Stimulated activated CD4-positive, alpha-beta T cell treated with anti-CD3 and anti-CD28 coated beads, Interleukin-4, amount 100 ng/mL, for 1 hour (primary cell): Measurements from ENCODE around the gene AGO3.
"Not testable (repeated sequence)": the region's sequence is repeated elsewhere in the genome, so short reads cannot be mapped to it uniquely, and the experiment has no call there.

ENCODE experiments used
- DNase-seq: peaks from one replicate; pipeline ENCODE4 v3.0.0-alpha.2; 2020

The AGO3 gene

GRCh38 chr1:35930593-35931445, at the start of gene AGO3:
AGO3 (plus strand) TSS chr1:35931105; CDS start chr1:35931427, 322 bp downstream.
- peak; percentile 88 for DNase-seq

- no peak for DNase-seq
These were observed 49.0 kb upstream of the AGO3 start for GRCh38 chr1:35881850-35882273.

GRCh38 chr1:35882586-35882944, 48.3 kb upstream of the AGO3 start:
- DNase-seq: no peak

GRCh38 chr1:35882945-35883634, 47.8 kb upstream of the AGO3 start, which contains the start of gene AGO1:
AGO1 (plus strand) TSS chr1:35883209; CDS start chr1:35883422, 213 bp downstream.
- DNase-seq: peak; percentile 97

- peak; percentile 57 for DNase-seq
These were observed 47.2 kb upstream of the AGO3 start for GRCh38 chr1:35883635-35884101.

- no peak for DNase-seq
These were observed 46.0 kb upstream of the AGO3 start for GRCh38 chr1:35884934-35885333.

- no peak for DNase-seq
These were observed 44.8 kb upstream of the AGO3 start for GRCh38 chr1:35885961-35886558.

- no peak for DNase-seq
These were observed 44.1 kb upstream of the AGO3 start for GRCh38 chr1:35886577-35887431.

- no peak for DNase-seq
These were observed 43.4 kb upstream of the AGO3 start for GRCh38 chr1:35887508-35887907.

GRCh38 chr1:35888255-35888654, 42.6 kb upstream of the AGO3 start:
- DNase-seq: no peak

GRCh38 chr1:35888981-35889380, 41.9 kb upstream of the AGO3 start:
- not testable (repeated sequence) for DNase-seq

GRCh38 chr1:35893051-35893879, 37.6 kb upstream of the AGO3 start:
- DNase-seq: no peak

GRCh38 chr1:35894183-35894582, 36.7 kb upstream of the AGO3 start:
- no peak for DNase-seq

- no peak for DNase-seq
These were observed 36.2 kb upstream of the AGO3 start for GRCh38 chr1:35894656-35895055.

GRCh38 chr1:35899941-35900340, 31.0 kb upstream of the AGO3 start:
- DNase-seq: no peak

GRCh38 chr1:35901235-35901634, 29.7 kb upstream of the AGO3 start:
- DNase-seq: no peak

- DNase-seq: no peak
These were observed 28.2 kb upstream of the AGO3 start for GRCh38 chr1:35902671-35903070.

- no peak for DNase-seq
These were observed 16.2 kb upstream of the AGO3 start for GRCh38 chr1:35914717-35915116.

- DNase-seq: no peak
These were observed 15.2 kb upstream of the AGO3 start for GRCh38 chr1:35915693-35916092.

GRCh38 chr1:35923791-35924221, 7.1 kb upstream of the AGO3 start:
- no peak for DNase-seq

GRCh38 chr1:35924838-35925237, 6.1 kb upstream of the AGO3 start:
- no peak for DNase-seq

GRCh38 chr1:35925741-35926140, 5.2 kb upstream of the AGO3 start:
- no peak for DNase-seq
